Stimulated activated CD4-positive, alpha-beta T cell treated with anti-CD3 and anti-CD28 coated beads, Interleukin-1b, Interleukin-23, amount 100 ng/mL, for 4 hours (primary cell): ENCODE results near the gene IL19.

Experiments used
- DNase-seq, 2 donors: peaks; one replicate each; pipeline ENCODE4 v3.0.0-alpha.2; 2020; ENCODE audit warnings: low read depth in 2 of 2

Gene IL19, protein sequence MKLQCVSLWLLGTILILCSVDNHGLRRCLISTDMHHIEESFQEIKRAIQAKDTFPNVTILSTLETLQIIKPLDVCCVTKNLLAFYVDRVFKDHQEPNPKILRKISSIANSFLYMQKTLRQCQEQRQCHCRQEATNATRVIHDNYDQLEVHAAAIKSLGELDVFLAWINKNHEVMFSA

GRCh38 chr1:206770531-206771337 lies at the start of gene IL19:
Gene IL19 (plus strand): TSS chr1:206770773. CDS start chr1:206836663, 65,890 bp downstream.
- DNase-seq, result no peak

GRCh38 chr1:206721454-206721853 lies 49.1 kb upstream of the IL19 start:
- DNase-seq, result no peak

DNA sequence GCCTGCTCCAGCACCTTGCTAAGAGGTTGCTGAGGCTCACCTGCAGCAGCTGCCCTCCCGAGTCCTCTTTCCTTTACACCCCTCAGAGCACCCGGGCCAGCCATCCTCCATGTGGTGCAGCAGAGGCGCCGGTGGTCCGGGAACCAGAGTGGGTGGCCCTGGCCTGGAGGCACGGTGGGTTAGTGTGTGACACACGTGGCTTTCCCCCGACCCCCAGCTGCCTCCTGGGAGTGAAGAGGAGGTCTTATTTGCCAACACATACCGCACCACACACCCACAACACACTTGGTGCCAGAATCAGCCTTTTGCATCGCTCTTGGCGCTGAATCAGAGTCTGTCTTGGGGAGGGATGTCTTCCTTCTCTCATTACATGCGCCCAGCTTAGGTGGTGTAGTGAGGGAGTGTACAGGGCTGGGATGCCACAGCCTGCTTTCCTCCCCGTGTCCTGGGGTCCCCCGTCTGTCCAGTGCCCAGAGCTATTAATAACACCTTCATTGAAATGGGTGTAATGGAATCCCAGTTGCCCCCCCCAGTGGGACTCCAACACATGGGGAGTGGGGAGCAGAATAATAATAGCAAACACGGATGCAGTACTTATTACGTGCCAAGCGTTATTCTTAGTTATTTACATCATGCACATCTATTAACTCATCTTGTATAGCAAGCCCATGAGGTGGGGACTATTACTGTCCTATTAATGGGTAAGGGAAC lies 47.7 kb upstream of the IL19 start:
- DNase-seq, result no peak

- no peak for DNase-seq
Measured at GRCh38 chr1:206723462-206723804, 47.1 kb upstream of the IL19 start.

DNA sequence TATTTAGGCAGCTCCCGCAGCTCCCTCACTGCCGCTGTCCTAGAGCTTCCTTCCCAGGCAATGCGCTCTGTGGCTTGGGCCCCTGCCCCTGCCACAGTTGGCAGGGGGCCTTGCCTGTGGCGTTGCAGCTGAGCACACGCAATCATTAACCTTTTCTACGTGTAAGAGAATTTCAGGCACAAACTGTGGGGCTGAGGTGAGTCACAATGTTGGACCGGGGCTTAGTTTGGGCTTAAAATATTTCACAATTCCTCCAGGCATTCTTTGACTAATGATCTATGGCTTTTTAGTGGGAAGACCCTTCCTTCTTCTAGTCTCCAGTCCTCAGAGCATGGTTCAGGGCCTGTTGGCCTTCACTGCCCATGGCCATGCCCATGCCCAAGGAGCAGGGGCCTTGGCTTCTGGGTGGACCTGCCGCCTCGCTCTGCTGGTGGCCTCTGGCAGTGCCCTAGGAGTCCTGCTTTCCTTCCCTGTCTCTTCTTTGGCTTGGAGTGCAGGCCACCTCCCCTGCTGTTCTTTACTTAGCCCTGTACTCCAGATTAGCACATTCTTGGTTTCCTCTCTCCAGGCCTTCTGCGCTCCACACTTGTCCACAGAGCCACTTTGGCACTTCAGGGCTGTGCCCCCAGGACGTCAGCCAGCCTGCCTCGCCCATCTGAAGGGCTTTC lies 46.6 kb upstream of the IL19 start:
- DNase-seq, result no peak

DNA sequence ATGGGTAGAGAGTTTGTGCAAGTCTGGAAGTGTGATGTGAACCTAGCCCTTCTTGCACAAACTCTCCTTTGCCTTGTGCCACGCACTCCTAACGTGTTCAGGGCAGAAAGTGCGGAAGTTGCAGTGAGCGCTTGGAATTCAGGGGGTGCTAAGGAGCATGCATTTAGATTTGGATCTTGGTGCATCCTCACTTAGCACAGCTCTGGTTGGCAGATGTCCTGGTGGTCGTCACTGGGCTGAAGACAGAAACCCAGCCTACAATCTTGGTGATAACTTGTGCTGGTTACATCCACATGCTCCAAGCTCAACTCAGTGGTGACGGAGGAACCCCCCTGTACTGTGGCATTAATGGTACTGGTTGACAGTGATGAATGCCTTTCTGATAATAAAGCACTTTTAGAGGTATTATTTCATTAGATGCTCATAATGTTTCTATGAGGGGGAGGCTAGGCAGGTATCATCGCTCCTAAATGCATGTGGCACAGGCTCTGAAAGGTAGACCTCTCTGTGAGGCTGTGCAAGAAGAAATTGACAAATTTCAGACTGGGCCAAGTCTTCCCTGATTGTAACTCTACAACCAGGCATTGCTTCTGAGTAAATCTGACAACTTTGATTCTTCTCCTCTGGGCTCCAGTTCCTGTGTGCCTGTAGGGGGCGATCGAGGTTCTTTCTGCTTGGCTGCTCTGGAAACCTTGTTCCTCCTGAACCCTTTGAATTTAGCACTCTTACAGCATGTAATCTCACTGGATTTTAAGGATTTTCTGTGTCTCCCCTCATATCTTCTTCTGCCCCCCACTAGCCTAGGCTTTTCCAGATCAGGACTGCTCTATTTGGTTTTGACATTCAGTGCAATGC lies 45.2 kb upstream of the IL19 start:
- peak; percentile 45 to 49 for DNase-seq

DNA sequence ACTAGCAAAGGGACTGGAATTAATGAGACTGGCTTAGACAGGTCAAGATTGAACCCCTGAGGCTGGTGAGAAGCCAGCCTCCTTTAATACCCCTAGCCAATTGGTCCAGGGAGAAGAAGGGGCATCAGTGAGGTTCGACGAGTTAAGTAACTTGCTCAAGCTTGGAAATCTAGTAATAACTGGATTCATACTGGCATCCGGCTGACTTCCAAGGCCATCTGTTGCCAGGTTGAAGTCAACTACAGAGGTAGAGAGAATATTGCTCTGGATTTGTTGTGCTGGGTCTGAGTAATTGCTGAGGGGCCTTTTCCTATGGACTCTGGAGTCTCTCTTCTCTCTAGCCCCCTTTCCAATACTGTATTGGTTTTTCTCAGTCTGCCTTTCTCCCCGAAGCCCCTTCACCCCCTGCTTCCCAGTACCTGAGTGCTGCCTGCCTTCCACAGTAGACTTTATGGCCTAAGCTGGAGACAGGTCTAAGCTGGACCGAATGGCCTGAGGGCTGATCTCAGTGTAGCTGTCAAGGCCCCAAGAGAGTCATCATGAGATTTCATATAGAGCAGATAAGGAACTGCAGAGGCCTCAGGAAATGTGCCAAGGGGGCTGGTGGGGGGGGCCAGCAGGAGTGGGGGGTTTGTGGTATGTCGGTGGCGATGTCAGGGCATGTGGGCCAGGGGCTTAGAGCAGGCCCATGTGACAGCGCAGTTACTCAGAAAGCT lies 42.4 kb upstream of the IL19 start:
- DNase-seq, result no peak

GRCh38 chr1:206728697-206728987 lies 41.9 kb upstream of the IL19 start:
- no peak for DNase-seq

GRCh38 chr1:206729050-206729449 lies 41.5 kb upstream of the IL19 start:
- no peak for DNase-seq

- DNase-seq, result no peak
Measured at GRCh38 chr1:206729507-206729906, 41.1 kb upstream of the IL19 start.

- DNase-seq, result no peak
Measured at GRCh38 chr1:206732508-206732907, 38.1 kb upstream of the IL19 start.

DNA sequence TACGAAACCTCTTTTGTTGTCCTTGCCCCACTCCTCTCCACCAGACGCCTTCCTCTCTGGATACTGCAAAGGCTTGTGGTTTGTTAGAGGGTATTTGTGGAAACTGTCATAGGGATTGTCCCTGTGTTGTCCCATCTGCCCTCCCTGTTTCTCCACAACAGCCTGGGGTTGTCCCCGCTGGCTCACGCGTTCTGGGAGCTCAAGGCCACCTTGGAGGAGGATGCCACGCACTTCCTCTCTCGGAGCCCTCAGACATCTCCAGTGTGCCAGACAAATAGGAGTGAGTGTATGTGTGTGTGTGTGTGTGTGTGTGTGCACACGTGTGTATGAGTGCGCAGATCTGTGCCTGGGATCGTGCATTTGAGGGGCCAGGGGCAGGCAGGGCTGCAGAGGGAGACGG lies 37.6 kb upstream of the IL19 start:
- DNase-seq, result no peak

GRCh38 chr1:206734499-206735142 lies 36.0 kb upstream of the IL19 start:
- peak; percentile 79 to 81 for DNase-seq

DNA sequence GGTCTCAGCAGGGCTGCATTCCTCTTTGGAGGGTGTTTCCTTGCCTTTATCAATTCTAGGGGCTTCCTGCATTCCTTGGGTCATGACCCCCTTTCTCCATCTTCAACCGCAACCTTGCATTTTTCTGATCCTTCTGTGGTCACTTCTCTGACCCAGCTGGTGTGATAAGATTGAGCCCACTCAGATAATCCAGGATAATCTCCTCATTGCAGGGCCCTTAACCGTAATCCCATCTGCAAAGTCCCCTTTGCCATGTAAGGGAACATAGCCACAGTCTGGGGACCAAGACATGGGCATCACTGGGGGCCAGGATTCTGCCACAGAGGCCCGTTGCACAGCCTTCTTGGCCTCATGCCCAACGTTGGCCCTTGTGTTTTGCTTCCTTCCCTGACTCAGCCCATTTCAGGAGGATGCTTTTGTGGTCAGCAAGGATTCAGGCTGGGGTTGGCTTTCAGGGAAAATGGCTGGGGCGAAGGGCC lies 35.0 kb upstream of the IL19 start:
- no peak for DNase-seq

DNA sequence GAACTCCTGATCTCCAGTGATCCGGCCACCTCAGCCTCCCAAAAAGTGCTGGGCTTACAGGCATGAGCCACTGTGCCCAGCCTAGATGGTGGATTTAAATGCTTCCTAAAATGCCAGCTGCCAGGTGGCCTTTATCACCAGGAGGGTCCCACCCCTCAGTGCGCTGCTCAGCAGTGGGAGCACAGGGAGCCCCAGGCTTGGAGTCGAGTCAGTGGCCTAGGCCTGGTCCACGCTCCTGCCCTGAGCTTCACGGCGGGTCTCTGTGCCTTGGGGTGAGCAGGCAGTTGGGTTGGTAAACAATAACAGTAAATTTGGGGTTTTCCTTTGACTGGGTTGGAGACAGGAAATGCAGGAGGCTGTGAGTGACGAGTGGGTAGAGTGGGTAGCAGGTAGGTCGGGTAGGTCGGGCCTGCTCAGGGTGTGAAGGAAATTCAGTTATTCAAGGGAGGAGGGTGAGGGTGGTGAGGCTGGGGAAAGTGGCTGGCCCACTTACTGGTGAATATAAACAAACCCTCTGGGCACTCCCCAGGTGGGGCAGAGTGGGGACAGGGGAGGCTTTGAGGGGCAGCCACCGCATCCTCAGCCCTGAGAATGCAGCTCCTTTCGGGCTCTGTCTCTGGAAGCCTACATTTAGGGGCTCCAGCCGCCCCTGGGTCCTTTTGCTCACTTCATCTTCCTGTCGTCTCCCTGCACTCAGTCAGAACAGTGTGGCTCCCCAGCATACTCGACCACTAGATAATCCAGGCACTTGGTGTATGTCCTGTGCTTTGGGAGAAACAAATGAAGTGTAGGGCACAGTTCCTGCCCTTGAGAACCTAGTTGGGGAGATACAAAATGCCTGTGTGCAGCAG lies 33.5 kb upstream of the IL19 start:
- peak in 1 of 2 donors; percentile 37 for DNase-seq

- no peak for DNase-seq
Measured at GRCh38 chr1:206737729-206738201, 32.8 kb upstream of the IL19 start.

DNA sequence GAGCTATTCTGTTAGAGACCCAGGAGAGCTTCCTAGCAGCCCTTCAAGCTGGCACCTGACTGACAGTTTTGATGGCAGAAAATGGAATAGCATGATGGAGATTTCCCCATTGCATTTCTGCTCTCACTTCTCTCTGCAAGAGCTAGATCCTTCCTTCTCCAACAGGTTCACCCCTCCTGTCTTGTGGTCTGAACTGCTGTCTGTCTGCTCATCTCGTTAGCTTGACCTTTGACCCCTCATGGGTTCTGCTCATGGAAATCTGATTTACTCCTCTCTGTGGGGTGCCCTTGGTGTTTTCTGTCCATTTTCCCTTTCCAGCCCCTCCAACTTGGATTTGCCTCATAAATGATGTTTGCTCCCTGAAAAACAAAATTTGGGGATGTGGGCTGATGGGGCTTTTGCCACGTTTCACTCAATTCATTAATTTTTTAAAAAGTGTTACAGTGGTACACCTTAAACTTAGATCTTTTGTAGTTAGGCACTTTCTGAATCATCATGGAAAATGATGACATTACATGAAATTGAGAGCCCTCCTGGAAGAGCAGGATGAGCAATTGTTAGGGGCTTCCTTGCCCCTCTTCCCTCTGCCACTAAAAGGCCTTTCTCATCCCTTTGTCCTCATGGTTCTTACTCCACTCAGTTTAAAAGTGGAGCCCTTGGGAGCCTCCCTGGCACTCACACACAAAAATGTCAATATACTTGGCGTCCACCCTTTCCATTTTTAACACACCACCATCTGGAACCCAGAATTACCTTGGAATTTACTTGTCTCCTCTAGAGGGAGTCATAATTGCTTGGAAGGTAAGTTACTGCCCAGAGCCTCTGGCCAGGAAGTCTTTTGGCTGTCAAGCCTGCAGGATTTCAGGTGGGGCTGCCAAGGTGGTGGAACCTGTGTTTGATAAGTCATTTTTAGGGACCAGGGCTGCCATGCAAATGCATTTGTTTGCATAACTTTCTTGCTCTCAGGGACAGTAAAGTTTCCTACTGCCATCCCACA lies 31.9 kb upstream of the IL19 start:
- no peak for DNase-seq
